NCI-H524 (cell line): ENCODE measurements around the gene FAM177B.

Experiments
- DNase-seq, 2 experiments: peaks; one replicate each; lab custom pipeline; 2025; lab: John Stamatoyannopoulos, UW

The FAM177B gene

GRCh38 chr1:222786121-222786520 is 49.1 kb downstream of the FAM177B start:
- no peak for DNase-seq

DNA sequence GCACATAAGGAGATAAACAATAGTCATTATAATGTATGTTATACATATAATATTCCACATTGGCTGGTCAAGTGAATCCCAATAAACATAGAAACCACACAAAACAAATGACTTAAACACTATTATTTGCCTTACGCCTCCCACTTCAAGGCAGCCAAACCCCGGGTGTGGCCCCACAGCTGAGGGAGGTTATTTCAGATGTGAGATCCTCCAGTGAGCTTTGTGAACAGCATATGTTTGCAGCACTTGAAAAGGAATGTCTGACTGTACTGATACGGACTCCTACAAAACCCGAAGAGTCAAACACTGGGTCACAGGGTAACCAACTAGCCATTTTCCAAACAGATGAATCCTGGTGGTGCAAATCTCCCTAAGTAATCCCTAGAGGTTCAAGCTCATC is 50.7 kb downstream of the FAM177B start:
- DNase-seq: no peak

DNA sequence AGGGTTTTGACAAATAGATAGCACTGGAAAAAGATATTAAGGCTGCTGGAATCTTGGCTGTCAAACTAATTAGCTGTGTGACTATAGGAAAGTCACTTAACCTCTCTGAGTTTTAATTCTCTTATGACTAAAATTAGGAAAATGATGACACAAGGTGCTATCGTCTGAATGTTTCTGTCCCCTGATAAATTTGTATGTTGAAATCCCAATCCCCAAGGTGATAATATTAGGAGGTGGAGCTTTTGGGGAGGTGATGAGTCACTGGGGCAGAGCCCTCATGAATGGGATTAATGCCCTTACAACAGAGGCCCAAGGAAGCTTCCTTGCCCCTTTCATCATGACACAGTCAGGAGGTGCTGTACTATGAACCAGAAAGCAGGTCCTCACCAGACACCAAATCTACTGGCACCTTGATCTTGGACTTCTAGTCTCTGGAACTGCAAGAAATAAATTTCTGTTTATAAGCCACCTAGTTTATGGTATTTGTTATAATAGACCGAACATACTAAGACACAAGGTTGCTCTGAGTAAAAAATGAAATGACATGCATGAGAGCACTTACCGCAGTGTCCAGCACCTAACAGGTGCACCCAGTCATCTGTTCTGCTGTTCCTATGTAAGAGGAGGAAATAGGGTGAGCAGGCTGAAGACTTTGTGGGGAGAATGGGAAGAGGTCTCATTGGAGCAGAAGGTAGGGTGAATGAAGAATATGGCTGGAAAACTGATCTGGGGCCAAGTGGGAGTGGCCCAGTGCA is 51.6 kb downstream of the FAM177B start:
- DNase-seq: peak in 1 of 2 experiments; percentile 5

DNA sequence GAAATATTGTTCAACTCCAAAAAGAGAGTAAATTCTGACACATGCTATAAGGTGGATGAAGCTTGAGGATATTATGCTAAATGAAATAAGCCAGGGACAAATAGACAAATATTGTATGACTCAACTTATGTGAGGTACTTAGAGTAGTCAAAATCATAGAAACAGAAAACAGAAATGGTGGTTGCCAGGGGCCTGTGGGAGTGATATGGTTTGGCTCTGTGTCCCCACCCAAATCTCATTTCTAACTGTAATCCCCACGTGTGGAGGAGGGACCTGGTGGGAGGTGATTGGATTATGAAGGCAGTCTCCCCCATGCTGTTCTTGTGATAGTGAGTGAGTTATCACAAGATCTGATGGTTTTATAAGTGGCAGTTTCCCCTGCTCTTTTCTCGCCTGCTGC is 53.1 kb downstream of the FAM177B start:
- no peak for DNase-seq

GRCh38 chr1:222790520-222790919 is 53.5 kb downstream of the FAM177B start:
- DNase-seq: no peak

GRCh38 chr1:222791006-222791710 is 54.2 kb downstream of the FAM177B start:
- DNase-seq: no peak

DNA sequence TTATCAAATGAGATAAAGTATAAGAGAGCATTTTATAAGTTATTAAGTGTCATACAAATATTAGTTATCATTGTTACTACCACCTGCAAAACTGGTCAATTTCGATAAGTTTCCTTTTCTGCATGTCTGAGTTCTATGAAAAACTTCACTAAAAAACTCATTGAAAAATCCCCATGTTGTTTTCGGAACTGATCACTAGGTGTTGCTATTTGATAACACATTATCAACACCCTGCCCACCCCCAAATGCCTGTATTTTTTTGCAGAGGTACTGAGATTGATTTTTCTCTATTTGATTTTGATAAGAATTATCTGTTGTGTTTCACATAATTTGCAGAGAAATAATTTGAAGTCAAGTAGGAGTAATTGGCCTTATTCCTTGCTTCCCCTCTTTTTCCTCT is 55.7 kb downstream of the FAM177B start:
- peak in 1 of 2 experiments; percentile 11 for DNase-seq

- peak in 1 of 2 experiments; percentile 67 for DNase-seq
Observed at GRCh38 chr1:222794656-222795474, 57.9 kb downstream of the FAM177B start.

DNA sequence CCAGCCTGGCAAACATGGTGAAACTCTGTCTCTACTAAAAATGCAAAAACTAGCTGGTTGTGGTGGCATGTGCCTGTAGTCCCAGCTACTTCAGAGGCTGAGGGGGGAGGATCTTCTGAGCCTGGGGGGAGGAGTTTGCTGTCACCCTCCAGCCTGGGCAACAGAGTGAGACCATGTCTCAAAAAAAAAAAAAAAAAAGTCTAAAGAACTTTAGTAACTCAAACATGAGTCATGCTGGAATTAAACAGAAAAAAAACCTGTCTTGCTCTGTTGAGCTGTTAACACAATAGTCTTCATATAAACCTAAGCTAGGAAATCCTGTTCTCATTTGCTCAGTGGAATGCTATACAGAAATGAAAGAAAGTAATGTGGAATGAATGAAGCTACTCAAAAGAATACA is 61.1 kb downstream of the FAM177B start:
- DNase-seq: no peak

DNA sequence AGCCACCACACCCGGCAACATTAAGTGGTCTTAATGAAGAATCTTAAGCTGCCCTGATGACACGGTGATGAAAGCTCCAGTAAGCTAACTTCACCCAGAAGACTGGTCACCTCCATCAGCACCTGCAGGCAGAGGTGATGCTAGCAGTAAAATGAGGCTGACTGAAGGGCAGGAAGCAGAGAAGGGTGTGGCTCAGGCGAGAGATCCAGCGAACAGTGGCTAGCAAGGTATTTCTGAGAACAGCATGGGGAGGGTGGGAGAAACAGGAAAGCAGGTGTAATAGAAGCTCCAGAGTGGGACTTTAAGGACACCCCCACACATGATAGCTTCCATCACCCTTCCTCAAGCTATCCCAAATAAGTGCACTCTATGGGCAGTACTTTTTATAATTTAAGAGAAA is 62.0 kb downstream of the FAM177B start:
- no peak for DNase-seq
